DLD1 (cell line): Measurements from ENCODE around the gene PEX26.
"Not testable (repeated sequence)": the region's sequence is repeated elsewhere in the genome, so short reads cannot be mapped to it uniquely, and the experiment has no call there.

Experiments
- in situ Hi-C: cut with HindIII; loops from 2 replicates; pipeline ENCODE4 v1.10.0; 2017; ENCODE audit warnings: low sequenced_read_pairs

Gene PEX26

DNA sequence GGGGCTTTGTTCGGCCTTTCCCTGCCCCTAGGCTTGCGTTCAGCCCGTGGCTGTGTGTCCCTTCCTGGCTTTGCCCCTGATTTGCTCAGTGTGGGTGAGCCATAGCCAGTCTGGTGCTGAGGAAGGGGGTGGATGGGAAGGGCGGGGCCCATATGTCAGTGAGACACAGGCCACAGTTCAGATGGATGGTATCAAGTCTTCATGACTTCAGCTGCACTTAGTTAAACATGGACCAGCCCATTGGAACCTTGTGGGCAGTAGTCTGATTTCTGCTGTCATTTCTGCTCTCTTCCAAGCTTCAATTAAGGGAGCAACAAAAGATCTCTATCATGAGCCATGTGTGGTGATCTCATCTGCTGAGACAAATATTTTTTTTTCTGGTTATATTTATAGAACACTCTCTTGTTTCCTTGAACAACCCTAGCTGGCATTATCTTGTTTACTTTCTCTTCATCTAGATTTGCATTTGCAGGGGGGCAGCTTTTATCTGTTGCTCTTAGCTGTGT is 21.6 kb upstream of the PEX26 start:
- in situ Hi-C loops: no loop called here

- in situ Hi-C loops: no loop called here
Observed at GRCh38 chr22:18056807-18057474, 20.8 kb upstream of the PEX26 start.

GRCh38 chr22:18057568-18058209 is 20.1 kb upstream of the PEX26 start:
- in situ Hi-C loops: no loop called here

DNA sequence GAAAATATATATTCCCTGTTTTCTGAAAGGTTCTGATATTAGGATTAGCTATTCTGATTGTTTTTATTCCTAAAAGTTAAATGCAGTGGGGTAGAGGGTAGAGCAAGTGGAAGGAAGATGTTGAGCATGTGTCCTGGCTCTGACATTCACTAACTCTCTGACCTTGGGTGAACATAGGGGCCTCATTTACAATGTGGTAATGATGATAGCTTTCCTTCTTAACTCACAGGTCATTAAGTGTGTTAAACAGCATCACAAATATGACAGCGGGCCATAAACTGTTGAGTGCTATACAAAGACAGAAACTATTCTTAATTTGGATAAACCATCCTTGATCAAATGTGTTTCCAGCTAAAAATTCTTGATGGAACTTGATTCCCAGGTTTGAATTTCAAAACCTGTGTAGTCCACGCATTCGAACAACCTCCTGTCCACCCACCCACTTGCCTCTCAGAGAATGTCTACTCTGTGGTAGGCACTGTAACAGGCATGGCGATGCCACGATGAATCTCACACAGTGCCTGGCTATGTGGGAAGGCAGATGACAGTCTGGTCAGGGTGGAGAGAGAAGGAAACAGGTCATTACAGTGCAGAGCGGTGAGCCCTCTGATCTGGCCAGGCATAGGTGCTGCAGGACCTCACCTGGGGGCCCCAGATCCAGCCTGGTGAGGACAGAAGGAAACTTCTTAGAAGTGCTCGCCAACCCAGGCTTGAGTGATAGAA is 19.3 kb upstream of the PEX26 start:
- in situ Hi-C loops: no loop called here

DNA sequence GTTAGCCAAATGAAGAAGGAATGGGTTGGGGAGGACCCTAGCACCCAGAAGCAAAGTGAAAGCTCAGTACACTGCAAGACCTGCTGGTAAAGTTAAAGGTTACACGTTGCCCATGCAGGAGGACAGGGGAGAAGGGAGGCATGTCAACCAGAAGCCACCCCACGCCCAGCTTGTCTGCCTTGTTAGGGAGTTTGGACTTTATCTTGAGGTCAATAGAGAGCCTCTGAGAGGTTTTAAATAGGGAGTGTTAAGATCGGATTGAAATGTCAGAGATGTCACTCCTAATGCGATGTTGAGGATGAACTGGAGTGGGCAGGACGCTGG is 18.7 kb upstream of the PEX26 start:
- in situ Hi-C loops: no loop called here

- in situ Hi-C loops: no loop called here
Observed at GRCh38 chr22:18059473-18059872, 18.3 kb upstream of the PEX26 start.

GRCh38 chr22:18059991-18060390 is 17.8 kb upstream of the PEX26 start:
- in situ Hi-C loops: no loop called here

DNA sequence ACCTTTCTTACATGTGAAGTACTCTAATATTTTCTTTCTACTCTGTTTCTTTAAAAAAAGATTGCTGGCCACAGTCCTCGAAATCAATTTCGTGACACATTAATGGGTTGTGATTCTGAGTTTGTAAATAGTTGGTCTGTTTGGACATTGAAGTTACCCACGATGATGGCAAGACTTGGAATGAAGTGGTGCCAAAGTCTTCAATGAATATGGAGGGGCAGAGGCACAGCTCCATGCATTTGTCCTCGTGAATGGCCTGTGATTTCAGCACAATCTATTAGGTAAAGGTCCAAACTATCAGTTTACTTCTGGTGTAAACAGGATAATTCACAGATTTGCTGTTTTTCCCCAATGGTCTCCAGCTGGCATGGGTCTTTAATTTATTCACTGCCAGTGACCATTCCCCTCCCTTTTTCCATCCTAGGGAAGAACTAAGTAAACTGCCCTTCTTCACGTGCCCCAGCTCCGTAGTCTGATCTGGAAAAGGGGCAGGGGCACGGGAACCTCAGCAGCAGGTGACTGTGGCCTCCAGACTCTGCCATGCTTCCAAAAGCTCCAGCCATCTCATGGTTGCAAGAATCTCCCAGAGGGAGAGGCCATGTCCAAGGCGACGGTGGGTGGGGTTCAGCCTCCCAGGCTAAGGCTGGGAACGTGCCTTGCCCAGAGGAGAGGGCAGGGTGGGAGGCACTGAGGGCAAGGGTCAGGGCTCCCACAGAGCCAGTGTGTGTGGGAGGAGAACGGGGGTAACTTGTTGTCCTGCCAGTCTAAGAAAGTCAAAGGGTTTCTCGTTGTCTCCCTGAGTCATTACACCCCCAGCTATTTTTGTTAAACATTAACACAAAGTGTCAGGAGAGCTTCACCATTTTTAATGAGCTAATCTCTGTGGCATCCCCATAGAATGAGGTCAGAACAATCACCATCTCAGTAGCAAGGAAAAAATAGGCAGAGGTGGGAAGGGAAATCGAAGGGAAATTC is 16.9 kb upstream of the PEX26 start:
- in situ Hi-C loops: no loop called here

GRCh38 chr22:18062421-18062820 is 15.4 kb upstream of the PEX26 start:
- in situ Hi-C loops: no loop called here

- in situ Hi-C loops: no loop called here
Observed at GRCh38 chr22:18063306-18063705, 14.5 kb upstream of the PEX26 start.

- in situ Hi-C loops: not testable (repeated sequence)
Observed at GRCh38 chr22:18063715-18064114, 14.1 kb upstream of the PEX26 start.

DNA sequence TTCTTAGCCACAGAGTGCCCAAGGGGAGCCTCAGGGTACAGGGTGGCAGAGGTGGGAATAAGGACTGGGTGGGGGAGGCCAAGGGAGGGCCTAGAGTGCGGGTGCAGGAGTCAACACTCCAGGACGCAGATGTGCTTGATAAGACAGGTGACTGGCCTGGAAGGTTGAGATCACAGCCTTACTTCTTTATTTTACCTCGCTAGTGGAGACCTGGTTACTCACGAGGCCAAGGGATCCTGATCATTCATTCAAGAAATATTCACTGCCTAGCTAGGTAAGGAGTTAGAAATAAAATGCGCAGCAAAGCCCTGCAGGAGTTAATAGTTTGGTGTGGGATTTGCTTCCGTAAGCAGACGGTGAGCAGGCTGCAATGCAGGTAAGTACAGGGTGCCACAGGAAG is 13.2 kb upstream of the PEX26 start:
- in situ Hi-C loops: no loop called here

- in situ Hi-C loops: no loop called here
Observed at GRCh38 chr22:18065256-18065655, 12.5 kb upstream of the PEX26 start.

DNA sequence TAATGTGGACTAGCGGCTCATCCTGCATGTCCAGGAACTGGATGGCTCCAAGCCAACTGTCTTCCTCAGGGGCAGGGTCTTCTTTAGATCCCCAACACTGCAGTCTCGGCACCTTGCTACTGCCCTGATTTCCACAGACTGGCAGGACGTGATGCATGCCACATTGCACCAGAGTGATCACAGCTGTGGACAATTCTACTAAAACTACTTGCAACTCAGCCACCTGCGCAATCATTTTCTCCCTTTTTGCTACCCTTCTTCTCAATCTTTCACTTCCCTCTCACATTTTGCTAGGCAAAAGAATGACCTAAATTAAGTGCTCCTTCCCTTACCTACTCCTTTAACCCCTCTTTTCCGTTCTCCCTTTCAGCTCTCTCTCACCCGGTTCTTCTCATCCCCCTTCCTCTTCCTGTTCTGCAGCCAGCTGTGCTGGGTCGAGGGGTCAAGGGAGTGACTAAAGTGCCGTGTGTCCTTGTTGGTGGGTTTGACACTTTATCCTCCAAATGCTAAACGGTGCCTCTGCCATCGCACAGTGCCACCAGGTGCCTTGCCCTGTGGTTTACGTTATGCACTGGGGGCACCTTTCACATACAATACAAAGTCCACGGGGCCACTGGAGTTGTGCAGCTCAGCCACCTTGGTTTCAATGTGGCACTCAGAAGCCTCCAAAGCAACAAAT is 11.5 kb upstream of the PEX26 start:
- in situ Hi-C loops: no loop called here

DNA sequence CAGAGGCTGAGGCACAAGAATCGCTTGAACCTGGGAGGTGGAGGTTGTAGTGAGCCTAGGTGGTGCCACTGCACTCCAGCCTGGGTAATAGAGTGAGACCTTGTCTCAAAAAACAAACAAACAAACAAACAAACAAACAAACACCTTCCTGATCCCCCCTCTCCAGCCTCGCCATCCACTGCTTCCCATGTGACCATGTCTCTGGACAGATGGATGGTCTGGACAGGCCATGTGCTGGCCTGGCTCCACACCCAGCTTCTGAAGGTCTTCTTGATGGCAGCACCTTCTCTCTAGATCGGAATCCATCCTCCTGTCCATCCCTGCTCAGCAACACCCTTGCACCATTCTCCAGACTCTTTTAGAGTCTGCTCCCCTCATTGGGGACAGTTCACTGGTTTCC is 10.7 kb upstream of the PEX26 start:
- in situ Hi-C loops: no loop called here

- in situ Hi-C loops: no loop called here
Observed at GRCh38 chr22:18067548-18068341, 10.0 kb upstream of the PEX26 start.

DNA sequence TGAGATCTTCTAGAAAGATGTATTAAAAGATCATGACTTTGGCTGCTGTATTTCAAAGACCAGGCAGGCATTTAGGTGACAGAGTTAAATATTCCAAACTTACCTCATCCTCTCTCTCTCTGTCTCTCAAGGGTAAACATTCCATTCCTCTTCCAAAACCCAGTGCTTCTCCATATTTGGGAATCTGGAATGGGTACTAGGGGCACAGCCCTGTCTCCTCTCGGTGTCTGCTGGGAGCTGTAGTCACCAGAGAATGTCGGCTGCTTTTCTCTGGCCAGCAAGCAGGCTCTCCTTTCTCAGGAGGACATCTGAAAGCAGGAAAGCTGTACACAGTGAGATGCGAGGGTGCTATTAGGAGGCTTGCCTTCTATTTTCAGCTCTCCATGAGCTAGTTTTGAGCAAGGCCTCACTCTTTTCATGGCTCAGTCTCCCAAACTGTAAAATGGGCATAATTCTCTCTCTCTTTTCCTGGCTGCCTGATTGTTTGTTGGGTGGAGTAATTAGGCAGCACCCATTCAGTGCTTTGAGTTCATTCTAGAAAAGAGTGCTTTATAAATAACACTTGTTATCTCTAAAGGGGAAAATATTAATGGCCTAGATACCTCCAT is 9.3 kb upstream of the PEX26 start:
- in situ Hi-C loops: no loop called here

- in situ Hi-C loops: no loop called here
Observed at GRCh38 chr22:18069041-18069440, 8.7 kb upstream of the PEX26 start.

- in situ Hi-C loops: no loop called here
Observed at GRCh38 chr22:18070041-18070440, 7.7 kb upstream of the PEX26 start.
